KOPT-K1 (cell line): ENCODE results near the gene ARHGEF10L.

Experiments
- H3K27ac ChIP-seq: fragments of 200-600 bp; sonication (generic); 2 replicates; pipeline ENCODE4 v1.5.1; 2016; ENCODE audit warnings: antibody characterized with exemption, mild to moderate bottlenecking, low read depth, low read length; ENCODE audit not compliant: poor library complexity, severe bottlenecking
- H3K36me3 ChIP-seq: fragments of 200-600 bp; sonication (generic); 2 replicates; pipeline ENCODE4 v1.5.1; 2017; ENCODE audit warnings: antibody characterized with exemption, mild to moderate bottlenecking, low read length, moderate library complexity; ENCODE audit not compliant: insufficient read depth
- H3K9me3 ChIP-seq: fragments of 200-600 bp; sonication (generic); 2 replicates; pipeline ENCODE4 v1.5.1; 2017; ENCODE audit warnings: antibody characterized with exemption, low read length, mild to moderate bottlenecking; ENCODE audit not compliant: insufficient read depth, poor library complexity, severe bottlenecking

The ARHGEF10L gene

DNA sequence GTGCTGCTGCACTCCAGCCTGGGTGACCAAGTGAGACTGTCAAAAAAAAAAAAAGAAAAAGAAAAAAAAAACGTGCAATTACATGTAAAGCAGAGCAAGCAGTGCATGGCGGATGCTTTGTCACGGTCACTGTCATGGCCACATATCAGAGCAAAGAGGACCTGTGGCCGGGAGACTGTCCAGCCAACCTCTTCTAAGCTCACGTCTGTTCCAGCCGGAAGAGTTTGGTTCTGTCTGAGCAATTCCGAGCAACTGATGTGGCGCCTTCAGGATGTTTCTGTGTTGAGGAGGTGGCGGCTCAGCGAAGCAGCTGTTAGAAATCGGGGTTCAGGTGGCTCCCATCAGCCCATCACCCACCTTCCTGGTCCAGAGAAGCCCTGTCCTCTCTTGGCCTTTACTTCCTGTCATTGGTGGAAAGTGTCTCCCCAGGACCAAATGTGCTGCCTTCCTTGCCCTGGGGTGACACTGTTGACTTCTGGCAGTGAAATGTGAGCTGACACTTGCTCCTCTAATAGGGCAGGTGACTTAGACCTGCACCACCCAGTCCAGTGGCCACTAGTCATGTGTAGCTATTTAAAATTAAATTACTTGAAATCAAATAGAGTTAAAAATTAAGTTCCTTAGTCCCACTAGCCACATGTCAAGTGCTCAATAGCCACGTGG, 59.9 kb downstream of the ARHGEF10L start:
- no peaks in the 10 kb centered on the region for H3K9me3 ChIP-seq
- H3K36me3 ChIP-seq, result no peaks in the 10 kb centered on the region
- no peak overlapping the region for H3K27ac ChIP-seq

DNA sequence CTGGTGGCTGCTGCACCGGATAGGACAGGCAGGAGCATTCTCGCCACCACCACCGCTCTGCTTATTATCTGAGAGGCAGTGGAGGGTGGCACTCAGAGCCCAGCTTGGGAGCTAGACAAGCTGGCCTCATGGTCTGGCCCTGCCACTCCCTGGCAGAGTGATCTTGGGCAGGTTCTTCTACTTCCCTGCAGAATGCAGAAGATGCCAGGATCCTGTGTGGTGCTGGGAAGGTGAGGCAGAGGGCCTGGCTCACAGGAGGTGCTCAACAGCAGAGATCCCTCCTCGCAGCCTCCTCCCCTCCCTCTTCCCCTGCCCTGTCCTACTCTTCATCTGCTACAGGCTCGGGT, 60.4 kb downstream of the ARHGEF10L start:
- Histone ChIP-seq H3K36me3 (no peaks in the 10 kb centered on the region), H3K27ac (no peak overlapping the region), H3K9me3 (no peaks in the 10 kb centered on the region)

DNA sequence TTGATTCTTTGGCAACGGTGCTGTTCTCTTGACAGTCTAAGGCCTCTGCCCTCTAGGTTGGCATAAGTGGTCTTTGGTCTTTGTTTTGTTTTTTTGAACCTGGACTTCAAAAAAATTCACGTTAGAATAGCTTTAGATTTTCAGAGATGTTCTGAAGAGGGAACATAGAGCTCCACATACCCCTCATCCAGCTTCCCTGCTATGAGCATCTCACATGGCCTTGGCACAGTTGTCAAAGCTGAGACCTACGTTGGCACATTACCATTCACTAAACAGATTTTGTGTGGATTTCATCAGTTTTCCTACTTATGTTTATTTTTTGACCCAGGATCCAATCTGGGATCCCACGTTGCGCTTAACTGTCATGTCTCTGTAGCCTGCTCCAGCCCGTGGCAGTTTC, 60.8 kb downstream of the ARHGEF10L start:
- Histone ChIP-seq H3K9me3 (no peaks in the 10 kb centered on the region), H3K36me3 (no peaks in the 10 kb centered on the region), H3K27ac (no peak overlapping the region)

DNA sequence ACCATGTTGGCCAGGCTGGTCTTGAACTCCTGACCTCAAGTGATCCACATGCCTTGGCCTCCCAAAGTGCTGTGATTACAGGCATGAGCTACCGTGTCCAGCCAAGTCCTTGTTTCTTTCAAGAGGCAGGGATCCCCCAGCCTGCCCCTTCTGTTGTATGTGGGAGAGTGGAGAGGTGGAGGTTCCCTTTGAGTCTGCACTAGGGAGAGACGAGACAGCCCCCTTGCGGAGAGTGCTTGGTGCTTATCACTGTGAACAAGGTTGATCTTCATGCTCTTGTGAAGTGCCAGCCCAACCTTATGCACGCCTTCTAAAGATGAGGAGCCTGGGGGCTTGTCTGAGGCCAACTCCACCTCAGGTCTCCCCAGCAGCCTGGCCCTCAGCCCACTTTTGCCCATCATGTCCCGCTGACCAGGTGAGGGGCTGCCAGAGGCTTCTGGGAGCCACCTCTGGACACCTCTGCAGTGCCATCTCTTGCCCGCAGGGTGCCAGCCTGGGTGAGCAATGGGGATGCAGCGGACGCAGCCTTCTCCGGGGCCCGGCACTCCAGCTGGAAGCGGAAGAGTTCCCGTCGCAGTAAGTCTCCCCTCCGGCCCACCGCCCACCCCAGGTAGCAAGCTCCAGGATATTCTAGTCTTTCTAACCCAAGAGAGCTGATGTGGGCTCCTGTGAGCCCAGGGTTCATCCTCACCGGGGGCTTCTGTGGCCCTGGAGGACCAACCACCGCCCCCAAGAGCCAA, 62.3 kb downstream of the ARHGEF10L start:
- Histone ChIP-seq H3K27ac (no peak overlapping the region), H3K9me3 (no peaks in the 10 kb centered on the region), H3K36me3 (no peaks in the 10 kb centered on the region)

DNA sequence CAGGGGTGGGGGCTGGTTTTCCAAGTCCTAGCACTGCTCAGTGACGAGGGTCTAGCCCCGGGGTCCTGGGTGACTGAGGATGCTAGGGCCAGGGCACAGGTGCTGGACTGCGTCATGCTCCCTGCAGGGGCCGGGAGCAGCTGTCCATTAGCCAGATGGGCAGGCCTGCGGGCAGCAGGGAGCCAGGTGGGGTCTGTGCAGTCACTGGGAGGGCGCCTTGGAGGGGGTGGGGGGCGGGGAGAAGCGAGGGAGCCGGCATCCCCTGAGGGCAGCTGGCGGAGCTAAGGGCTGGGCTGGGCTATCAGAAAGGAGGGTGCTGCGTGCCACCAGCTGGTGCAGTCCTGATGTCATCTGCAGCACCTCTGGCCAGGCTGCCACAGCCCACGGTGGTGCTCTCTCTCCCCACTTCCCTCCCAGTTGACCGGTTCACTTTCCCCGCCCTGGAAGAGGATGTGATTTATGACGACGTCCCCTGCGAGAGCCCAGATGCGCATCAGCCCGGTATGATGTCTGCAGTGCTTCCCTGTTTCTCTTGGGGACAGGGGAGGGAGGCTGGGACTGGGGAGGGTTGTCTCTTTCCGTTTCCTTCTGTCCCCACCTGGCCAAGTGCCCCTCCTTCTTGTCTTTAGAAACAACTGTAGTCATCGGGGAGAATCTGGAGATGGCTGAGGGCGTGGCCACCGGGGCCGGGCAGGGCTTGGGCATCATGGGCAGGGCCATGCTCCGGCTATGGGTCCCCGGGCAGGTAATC, 63.8 kb downstream of the ARHGEF10L start:
- Histone ChIP-seq H3K9me3 (no peaks in the 10 kb centered on the region), H3K27ac (no peak overlapping the region), H3K36me3 (no peaks in the 10 kb centered on the region)

DNA sequence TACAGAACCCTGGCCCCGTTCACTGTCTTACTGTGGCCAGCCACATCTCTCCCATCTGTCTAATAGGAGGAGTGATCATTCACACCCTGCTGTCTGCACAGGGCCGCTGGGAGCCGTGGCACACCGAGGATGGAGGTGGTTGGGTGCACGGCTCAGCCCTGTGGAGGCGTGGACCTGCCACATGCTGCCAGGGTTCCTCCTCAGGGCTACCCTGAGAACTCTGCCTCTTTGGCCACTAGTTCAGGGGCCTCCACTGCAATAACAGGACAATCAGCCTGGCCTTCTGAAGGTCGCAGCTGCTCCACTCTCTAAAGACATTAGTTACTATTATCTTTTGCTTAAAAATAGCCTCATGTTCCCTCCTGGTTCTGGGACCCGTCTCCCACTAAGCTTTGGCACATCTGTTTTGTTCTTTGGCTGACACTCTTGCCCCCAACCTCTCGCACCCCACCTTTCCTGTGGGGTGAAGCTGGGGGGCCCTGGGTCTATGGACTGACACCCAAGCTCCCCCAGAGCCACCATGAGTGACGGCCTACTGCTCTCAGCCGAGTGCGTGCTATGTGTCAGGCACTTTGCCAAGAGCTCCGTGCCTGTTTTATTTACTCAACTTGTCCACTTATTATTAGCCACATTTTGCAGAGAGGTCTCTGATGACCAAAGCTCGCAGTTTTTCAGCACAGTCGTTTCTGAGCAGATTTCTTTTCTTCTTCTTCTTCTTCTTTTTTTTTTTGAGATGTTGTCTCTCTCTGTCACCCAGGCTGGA, 66.3 kb downstream of the ARHGEF10L start:
- no peaks in the 10 kb centered on the region for H3K9me3 ChIP-seq
- H3K27ac ChIP-seq, result no peak overlapping the region
- H3K36me3 ChIP-seq, result no peaks in the 10 kb centered on the region

DNA sequence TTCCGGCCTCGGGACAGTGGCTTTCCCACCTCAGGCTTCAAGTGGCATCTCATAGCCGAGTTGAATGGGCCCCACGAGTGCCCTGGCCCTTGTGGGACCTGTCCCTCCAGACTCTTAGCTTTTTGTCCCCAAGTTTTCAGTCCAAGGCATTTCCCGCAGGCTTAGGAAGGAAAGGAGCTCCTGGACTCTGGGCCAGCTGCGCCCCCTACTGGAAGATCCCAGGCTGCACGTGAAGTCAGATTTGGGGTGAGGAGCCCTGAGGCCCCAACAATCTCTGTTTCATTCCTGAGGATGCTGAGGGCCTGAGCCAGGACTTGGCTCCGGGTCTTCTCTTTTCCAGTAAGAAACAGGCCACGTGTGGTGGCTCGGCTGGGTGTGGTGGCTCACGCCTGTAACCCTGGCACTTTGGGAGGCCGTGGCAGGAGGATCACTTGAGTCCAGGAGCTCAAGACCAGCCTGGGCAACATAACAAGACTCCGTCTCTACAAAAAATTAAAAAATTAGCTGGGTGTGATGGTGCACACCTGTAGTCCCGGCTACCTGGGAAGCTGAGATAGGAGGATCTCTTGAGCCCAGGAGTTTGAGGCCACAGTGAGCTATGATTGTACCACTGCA, 67.4 kb downstream of the ARHGEF10L start:
- no peak overlapping the region for H3K27ac ChIP-seq
- H3K9me3 ChIP-seq, result no peaks in the 10 kb centered on the region
- no peaks in the 10 kb centered on the region for H3K36me3 ChIP-seq

DNA sequence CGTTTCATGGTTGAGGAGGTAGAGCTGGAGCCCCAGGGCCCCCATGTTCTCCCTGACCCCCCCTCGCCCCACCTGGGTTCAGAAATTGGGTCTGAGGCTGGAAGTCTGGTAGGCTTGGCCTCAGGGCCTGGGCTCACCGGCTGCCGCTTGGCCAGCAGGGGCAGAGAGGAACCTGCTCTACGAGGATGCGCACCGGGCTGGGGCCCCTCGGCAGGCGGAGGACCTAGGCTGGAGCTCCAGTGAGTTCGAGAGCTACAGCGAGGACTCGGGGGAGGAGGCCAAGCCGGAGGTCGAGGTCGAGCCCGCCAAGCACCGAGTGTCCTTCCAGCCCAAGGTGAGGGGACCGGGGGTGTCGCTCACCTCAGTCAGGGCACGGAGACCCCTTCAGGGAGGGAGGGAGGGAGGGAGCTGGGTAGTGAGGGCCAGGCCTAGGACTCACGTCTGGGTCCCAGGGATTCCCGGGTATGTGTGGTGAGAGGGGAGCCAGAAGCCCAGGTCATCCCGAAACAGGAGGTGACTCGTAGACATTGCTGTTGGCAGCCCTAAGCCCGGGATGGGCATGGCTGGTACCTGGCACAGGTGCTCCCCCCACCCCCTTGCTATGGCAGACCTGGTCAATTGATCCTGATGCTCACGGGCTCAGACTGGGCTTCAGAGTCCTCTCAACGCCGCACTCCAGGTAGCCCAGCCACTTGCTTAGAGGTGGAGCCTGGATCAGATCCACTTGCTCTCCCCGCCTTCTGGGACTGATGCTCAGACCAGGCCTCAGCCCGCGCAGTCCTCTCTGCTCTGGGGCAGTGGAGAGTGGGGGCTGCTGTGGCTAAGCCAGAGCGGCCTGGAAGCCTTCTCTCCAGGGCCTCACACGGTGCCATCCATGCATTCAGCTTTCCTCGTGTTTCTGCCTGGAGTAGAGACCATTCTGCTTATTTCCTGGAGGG, 68.4 kb downstream of the ARHGEF10L start:
- Histone ChIP-seq H3K36me3 (no peaks in the 10 kb centered on the region), H3K27ac (no peak overlapping the region), H3K9me3 (no peaks in the 10 kb centered on the region)

DNA sequence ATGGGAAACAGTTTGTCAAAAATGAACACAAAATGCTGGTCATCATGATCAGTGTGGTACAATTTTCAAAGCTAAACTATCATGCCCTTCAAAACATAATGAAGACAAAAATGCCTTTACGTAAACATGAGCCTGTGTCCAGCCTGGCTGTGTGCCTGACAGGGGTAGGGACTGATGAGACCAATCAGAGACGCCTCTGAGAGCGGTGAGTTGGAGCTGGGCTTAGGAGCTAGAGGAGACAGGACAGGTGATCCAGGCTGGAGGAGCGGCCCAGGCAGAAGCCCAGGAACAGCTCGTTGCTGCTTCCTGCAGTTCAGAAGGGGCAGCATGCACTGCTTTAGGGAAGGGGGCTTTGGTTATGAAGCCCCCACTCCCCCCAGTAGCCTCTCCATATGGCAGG, 70.0 kb downstream of the ARHGEF10L start:
- H3K27ac ChIP-seq, result no peak overlapping the region
- no peaks in the 10 kb centered on the region for H3K36me3 ChIP-seq
- no peaks in the 10 kb centered on the region for H3K9me3 ChIP-seq

DNA sequence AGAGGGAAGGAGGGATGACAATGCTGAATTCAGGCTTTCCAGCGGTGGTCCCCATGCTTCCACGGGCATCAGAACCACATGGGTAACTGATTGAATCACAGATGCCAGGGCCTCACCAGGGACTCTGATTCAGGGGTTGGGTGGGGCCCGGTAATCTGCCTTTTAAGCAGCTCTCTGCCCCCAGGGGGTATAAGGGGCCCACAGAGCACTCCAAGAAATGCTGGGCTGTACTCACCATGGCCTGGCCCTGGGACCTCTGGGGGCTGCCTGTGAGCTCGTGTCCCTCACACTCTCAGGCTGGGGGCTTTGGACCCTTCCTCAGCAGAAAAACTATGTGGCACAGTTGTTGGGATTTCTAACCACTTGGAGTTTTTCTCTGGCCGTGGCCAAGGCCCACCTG, 70.6 kb downstream of the ARHGEF10L start:
- Histone ChIP-seq H3K27ac (no peak overlapping the region), H3K9me3 (no peaks in the 10 kb centered on the region), H3K36me3 (no peaks in the 10 kb centered on the region)

DNA sequence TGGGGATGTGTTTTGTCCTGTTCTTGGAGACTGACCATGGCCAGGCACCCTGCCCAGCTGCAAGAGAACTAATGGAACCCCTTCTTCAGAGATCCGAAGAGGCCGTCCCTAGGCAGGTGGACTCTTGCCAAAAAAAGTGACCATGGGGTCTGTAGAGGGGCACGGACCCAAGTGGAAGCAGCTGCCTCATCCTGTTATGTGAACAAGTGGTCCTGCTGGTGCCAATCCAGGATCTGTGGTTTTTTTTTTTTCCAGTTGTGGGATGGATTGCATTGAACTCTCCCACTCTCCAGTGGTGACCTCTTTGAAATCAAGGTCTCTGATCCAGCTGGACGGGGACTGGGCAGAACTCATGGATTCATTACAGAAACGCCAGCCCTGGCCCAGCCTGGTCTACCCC, 71.2 kb downstream of the ARHGEF10L start:
- no peaks in the 10 kb centered on the region for H3K36me3 ChIP-seq
- H3K27ac ChIP-seq, result no peak overlapping the region

DNA sequence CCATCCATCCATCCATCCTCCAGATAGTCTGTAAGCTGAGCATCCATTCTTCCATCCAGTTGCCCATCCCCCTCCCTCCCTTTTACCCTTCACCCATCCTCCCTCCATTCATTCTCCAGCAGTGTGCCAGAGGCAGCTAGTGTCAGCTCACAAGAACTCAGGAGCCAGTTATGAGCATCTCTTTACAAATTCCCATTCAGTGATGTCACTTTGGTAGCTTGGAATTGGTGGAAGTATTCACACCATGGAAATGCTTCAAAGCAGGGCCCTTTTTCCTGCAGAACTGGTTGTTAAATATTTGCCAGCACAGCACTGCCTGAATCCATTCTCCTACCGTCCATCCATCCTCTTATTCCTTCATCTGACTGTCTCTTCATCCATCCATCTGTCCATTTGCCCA, 72.5 kb downstream of the ARHGEF10L start:
- H3K27ac ChIP-seq, result no peak overlapping the region
- H3K36me3 ChIP-seq, result no peaks in the 10 kb centered on the region
- no peaks in the 10 kb centered on the region for H3K9me3 ChIP-seq

More for the DNA sequence above, 71.2 kb downstream of the ARHGEF10L start:
- H3K9me3 ChIP-seq, result no peaks in the 10 kb centered on the region

DNA sequence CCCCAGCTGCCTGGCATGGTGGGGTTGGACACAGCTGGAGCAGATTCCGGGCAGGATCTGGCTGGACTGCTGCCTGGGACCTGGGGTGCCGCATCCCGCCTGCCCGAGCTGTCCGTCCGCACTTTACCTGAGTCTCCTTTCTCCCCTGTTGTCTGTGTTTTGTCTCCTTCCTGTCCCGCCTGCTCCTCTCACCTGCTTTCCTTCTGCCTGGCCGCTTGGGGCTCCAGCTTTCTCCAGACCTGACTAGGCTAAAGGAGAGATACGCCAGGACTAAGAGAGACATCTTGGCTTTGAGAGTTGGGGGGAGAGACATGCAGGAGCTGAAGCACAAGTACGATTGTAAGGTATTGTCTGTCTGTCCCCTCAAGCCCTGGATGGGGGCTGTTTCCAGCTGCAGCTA, 73.3 kb downstream of the ARHGEF10L start:
- Histone ChIP-seq H3K9me3 (no peaks in the 10 kb centered on the region), H3K36me3 (no peaks in the 10 kb centered on the region), H3K27ac (no peak overlapping the region)

DNA sequence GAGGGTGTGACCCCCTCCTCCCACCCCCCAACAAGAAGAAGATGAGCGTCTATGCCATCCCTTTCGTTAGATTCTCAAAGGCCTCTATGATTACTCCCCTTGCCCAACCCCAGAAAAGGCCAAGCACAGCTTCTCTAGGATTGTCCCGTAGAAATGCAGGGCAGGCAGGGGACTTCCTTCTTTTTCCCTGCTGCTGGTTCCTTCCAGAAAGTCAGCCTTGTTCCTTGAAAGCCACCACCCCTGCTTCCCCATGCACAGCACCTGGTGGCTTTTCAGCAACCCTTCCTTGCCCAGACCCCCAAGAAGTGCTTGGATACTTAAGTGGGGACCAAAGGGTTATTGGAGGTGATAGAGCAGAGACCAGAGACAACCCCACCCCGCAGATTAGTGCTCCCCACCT, 75.1 kb downstream of the ARHGEF10L start:
- Histone ChIP-seq H3K36me3 (no peaks in the 10 kb centered on the region), H3K27ac (no peak overlapping the region), H3K9me3 (no peaks in the 10 kb centered on the region)
